ENCODE measurements around the gene EMD.

EMD gene

DNA sequence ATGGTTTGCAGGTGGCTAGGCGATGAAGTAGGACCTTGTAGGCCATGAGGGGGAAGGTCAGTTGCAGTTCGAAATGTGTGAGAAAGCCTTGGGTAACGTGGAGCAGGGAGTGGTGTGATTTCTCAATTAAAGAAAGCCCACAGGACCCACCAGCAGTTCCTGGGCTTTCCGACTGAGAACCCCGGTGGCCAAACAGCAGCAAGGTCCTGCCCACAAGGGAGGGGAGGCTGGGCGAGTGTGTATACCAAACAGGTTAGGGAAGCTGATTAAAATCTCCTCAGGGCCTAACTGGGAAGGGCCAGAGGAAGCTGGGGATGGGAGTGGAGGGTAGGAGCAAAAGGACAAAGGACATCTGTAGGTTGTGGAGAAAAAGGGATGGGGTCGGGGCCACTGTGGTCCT, 51.8 kb downstream of the EMD start:
- H3K4me1 ChIP-seq (ENCODE audit: insufficient read depth, low read length, poor library complexity, severe bottlenecking): peaks cover 18% of the 10 kb centered on the region
- H3K9ac ChIP-seq (ENCODE audit: low read depth, low read length, poor library complexity, severe bottlenecking): peak overlapping the region; percentile 48
- no peak for TF ChIP-seq CTCF (conservative IDR thresholded peaks at IDR 0.05; ENCODE audit: low read length)
- no peak for TF ChIP-seq EZH2phosphoT487 (IDR thresholded peaks at IDR 0.05; ENCODE audit: borderline replicate concordance)
- no peaks in the 10 kb centered on the region for H3F3A ChIP-seq (ENCODE audit: low read depth)
- H3K27me3 ChIP-seq (ENCODE audit: insufficient read depth, low read length, poor library complexity, severe bottlenecking): no peaks in the 10 kb centered on the region
- no peaks in the 10 kb centered on the region; the same call in 1 of the 2 replicates for H3K36me3 ChIP-seq (ENCODE audit: insufficient read depth, low read length)
- H3K9me2 ChIP-seq (replicated peaks; ENCODE audit: low read depth, low read length): no peaks in the 10 kb centered on the region
- H3K4me2 ChIP-seq (ENCODE audit: low read depth, low read length, poor library complexity, severe bottlenecking): peak overlapping the region; percentile 59
- no peak overlapping the region for H2AFZ ChIP-seq (ENCODE audit: low read length)
- peaks cover 43% of the 10 kb centered on the region for H3K79me2 ChIP-seq (ENCODE audit: insufficient read depth, low read length)
- peak overlapping the region; percentile 29 for H3K4me3 ChIP-seq (ENCODE audit: low read length, poor library complexity, severe bottlenecking)
- H3K9me3 ChIP-seq (ENCODE audit: insufficient read depth, low read depth, low read length): no peaks in the 10 kb centered on the region
- H4K20me1 ChIP-seq (ENCODE audit: insufficient read depth, low read length, poor library complexity, severe bottlenecking): no peaks in the 10 kb centered on the region
